MM.1S (cell line): Measurements from ENCODE around the gene PHTF1.
"Not testable (repeated sequence)": the region's sequence is repeated elsewhere in the genome, so short reads cannot be mapped to it uniquely, and the experiment has no call there.

Experiments used
- DNase-seq: peaks from one replicate; pipeline ENCODE4 v3.0.0-alpha.2; 2015
- H2AFZ ChIP-seq: fragments of 300-600 bp; sonication (generic); 2 replicates; pipeline ENCODE4 v1.6.0; 2016; ENCODE audit warnings: antibody characterized with exemption, low read length
- H3F3A ChIP-seq: fragments of 300-600 bp; sonication (generic); 2 replicates; pipeline ENCODE4 v1.6.1; 2016; ENCODE audit warnings: mild to moderate bottlenecking, antibody characterized with exemption, low read length, moderate library complexity, mixed read lengths; ENCODE audit not compliant: insufficient read depth
- H3K27ac ChIP-seq: fragments of 300-600 bp; sonication (generic); 2 replicates; pipeline ENCODE4 v1.5.1; 2016; ENCODE audit warnings: mild to moderate bottlenecking, low read length
- H3K27me3 ChIP-seq: fragments of 300-600 bp; sonication (generic); replicated peaks from 2 replicates; pipeline ENCODE4 v1.6.0; 2016; ENCODE audit warnings: low read length; ENCODE audit not compliant: insufficient read depth
- H3K36me3 ChIP-seq: fragments of 300-600 bp; sonication (generic); replicated peaks from 2 replicates; pipeline ENCODE4 v1.6.1; 2016; ENCODE audit warnings: mild to moderate bottlenecking, low read length, mixed read lengths; ENCODE audit not compliant: insufficient read depth
- H3K4me1 ChIP-seq: fragments of 300-600 bp; sonication (generic); 2 replicates; pipeline ENCODE4 v1.6.1; 2016; ENCODE audit warnings: low read length, mixed read lengths
- H3K4me2 ChIP-seq: fragments of 300-600 bp; sonication (generic); 2 replicates; pipeline ENCODE4 v1.6.0; 2016; ENCODE audit warnings: low read depth, low read length
- H3K4me3 ChIP-seq: fragments of 300-600 bp; sonication (generic); 2 replicates; pipeline ENCODE4 v1.5.1; 2016; ENCODE audit warnings: low read length, mixed read lengths
- H3K79me2 ChIP-seq: fragments of 300-600 bp; sonication (generic); 2 replicates; pipeline ENCODE4 v1.6.1; 2016; ENCODE audit warnings: mixed run types, low read length, mixed read lengths
- H3K9ac ChIP-seq: fragments of 300-600 bp; sonication (generic); 2 replicates; pipeline ENCODE4 v1.6.1; 2016; ENCODE audit warnings: low read length, mixed read lengths
- H3K9me2 ChIP-seq: fragments of 300-600 bp; sonication (generic); replicated peaks from 2 replicates; pipeline ENCODE4 v1.6.1; 2016; ENCODE audit warnings: mild to moderate bottlenecking, low read length, mixed read lengths; ENCODE audit not compliant: insufficient read depth
- H3K9me3 ChIP-seq: fragments of 300-600 bp; sonication (generic); replicated peaks from 2 replicates; pipeline ENCODE4 v1.6.1; 2016; ENCODE audit warnings: mild to moderate bottlenecking, low read length, mixed read lengths; ENCODE audit not compliant: insufficient read depth
- H4K20me1 ChIP-seq: fragments of 300-600 bp; sonication (generic); 2 replicates; pipeline ENCODE4 v1.6.1; 2016; ENCODE audit warnings: mild to moderate bottlenecking, low read length, moderate library complexity, mixed read lengths; ENCODE audit not compliant: insufficient read depth
- EZH2 ChIP-seq: fragments of 300-600 bp; sonication (generic); optimal IDR thresholded peaks from 2 replicates; pipeline ENCODE3; 2017; ENCODE audit warnings: low read depth, mild to moderate bottlenecking, antibody characterized with exemption, low read length, mixed read lengths
- EZH2phosphoT487 ChIP-seq: fragments of 300-600 bp; sonication (generic); IDR thresholded peaks from 2 replicates; pipeline ENCODE4 v1.6.1; 2018; ENCODE audit warnings: antibody characterized with exemption, low read length
- TF ChIP-seq, protein P1 (sequence below): fragments of 300-600 bp; sonication (generic); IDR thresholded peaks from 2 replicates; pipeline ENCODE4 v1.5.1; 2016; ENCODE audit warnings: antibody characterized with exemption, low read length, mixed read lengths

PHTF1 gene

DNA sequence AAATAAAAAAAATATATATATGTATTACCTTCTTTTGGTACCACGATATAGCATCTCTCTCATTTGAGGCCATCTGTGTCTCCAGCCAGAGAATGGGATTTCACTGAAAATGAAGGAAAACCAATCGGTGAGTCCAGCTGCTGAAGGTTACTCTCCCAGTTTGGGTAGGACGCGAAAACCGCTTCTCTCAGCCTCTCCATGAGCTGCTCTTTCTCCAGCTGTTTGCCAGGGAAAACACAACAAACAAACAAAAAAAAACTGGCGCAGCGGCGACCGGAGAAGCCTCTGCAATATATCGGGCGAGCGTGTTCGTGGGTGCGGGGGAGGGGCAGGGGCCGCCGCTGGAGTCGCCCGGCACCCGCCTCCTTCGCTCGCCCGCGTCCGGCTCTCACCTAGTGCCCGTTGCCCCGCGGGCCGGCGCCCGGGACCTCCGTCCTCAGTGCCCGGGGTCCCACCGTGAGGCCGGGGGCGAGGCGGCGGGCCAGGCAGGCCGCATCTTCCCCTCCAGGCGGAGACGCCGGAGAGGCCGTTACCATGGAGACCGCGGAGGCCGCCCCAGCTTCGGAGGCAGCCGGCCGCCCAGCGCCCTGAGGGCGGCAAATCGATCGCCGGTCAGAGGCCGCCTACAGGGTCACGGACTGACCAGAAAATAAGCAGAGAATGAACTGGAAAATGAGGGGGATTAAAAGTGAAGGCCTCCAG, 504 bp downstream of the PHTF1 start:
- peak; percentile 42 for DNase-seq
- peaks cover 31% of the 10 kb centered on the region for H3K79me2 ChIP-seq
- no peaks in the 10 kb centered on the region for H3K27me3 ChIP-seq
- H3F3A ChIP-seq = peaks cover 13% of the 10 kb centered on the region; the same call in 1 of the 2 replicates
- H2AFZ ChIP-seq = peak overlapping the region; percentile 71
- H3K4me1 ChIP-seq = no peaks in the 10 kb centered on the region
- no peaks in the 10 kb centered on the region for H3K9me2 ChIP-seq
- peak overlapping the region; percentile 64 for H3K4me3 ChIP-seq
- peak overlapping the region; percentile 82 for H3K9ac ChIP-seq
- H3K36me3 ChIP-seq = no peaks in the 10 kb centered on the region
- H4K20me1 ChIP-seq = no peaks in the 10 kb centered on the region
- H3K9me3 ChIP-seq = no peaks in the 10 kb centered on the region
- peak overlapping the region; percentile 76; the same call in 1 of the 2 replicates for H3K4me2 ChIP-seq
- H3K27ac ChIP-seq = peak overlapping the region; percentile 78; the same call in 1 of the 2 replicates
- no peak for TF ChIP-seq EZH2
- no peak for TF ChIP-seq EZH2phosphoT487

DNA sequence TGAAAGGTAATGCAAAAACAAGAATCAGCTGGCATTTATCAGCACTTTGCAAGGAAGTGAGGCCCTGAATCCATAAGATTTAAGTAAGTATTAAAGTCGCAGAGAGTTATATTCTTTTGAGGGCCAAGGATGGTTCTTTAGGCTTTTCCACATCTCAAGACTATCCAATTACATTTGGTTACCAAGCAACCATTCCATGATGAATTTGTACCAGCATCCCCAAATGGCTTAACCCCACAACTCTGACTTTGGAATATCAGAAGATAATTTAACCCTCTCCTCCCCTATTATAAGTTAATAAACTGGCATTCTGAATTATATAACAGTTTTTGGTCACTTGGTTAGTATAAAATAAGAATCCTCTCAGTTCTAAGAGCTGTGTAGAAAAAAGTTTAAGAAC, 2.8 kb downstream of the PHTF1 start:
- Histone ChIP-seq H3K79me2 (peaks cover 31% of the 10 kb centered on the region), H3K4me1 (no peaks in the 10 kb centered on the region), H3K9me2 (no peaks in the 10 kb centered on the region), H3K27ac (no peak overlapping the region), H3K36me3 (no peaks in the 10 kb centered on the region), H3K4me3 (no peak overlapping the region), H2AFZ (no peak overlapping the region), H3K4me2 (no peak overlapping the region), H3K27me3 (no peaks in the 10 kb centered on the region), H3K9ac (no peak overlapping the region), H4K20me1 (no peaks in the 10 kb centered on the region), H3F3A (peaks cover 13% of the 10 kb centered on the region; the same call in 1 of the 2 replicates), H3K9me3 (no peaks in the 10 kb centered on the region)
- TF ChIP-seq EZH2 (no peak), EZH2phosphoT487 (no peak)
- TF ChIP-seq, protein P1, sequence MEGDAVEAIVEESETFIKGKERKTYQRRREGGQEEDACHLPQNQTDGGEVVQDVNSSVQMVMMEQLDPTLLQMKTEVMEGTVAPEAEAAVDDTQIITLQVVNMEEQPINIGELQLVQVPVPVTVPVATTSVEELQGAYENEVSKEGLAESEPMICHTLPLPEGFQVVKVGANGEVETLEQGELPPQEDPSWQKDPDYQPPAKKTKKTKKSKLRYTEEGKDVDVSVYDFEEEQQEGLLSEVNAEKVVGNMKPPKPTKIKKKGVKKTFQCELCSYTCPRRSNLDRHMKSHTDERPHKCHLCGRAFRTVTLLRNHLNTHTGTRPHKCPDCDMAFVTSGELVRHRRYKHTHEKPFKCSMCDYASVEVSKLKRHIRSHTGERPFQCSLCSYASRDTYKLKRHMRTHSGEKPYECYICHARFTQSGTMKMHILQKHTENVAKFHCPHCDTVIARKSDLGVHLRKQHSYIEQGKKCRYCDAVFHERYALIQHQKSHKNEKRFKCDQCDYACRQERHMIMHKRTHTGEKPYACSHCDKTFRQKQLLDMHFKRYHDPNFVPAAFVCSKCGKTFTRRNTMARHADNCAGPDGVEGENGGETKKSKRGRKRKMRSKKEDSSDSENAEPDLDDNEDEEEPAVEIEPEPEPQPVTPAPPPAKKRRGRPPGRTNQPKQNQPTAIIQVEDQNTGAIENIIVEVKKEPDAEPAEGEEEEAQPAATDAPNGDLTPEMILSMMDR = no peak
- DNase-seq = no peak

DNA sequence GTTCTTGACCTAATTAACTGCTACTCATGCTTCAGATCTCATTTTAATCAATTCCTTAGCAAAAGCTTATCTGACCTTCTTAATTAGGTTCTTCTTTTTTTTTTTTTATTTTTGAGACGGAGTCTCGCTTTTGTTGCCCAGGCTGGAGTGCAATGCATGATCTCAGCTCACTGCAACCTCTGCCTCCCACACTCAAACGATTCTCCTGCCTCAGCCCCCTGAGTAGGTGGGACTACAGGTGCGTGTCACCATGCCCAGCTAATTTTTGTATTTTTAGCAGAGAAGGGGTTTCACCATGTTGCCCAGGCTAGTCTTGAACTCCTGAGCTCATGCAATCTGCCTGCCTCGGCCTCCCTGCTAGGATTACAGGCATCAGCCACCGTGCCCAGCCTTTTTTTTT, 6.0 kb downstream of the PHTF1 start:
- H3K9me2 ChIP-seq, H3K9me3 ChIP-seq, H3K4me1 ChIP-seq, H3K27me3 ChIP-seq, H3F3A ChIP-seq, H3K4me2 ChIP-seq, H3K27ac ChIP-seq, H3K4me3 ChIP-seq, H4K20me1 ChIP-seq, H3K9ac ChIP-seq, H2AFZ ChIP-seq, DNase-seq, H3K36me3 ChIP-seq: not testable (repeated sequence)
- peaks cover 26% of the 10 kb centered on the region for H3K79me2 ChIP-seq

DNA sequence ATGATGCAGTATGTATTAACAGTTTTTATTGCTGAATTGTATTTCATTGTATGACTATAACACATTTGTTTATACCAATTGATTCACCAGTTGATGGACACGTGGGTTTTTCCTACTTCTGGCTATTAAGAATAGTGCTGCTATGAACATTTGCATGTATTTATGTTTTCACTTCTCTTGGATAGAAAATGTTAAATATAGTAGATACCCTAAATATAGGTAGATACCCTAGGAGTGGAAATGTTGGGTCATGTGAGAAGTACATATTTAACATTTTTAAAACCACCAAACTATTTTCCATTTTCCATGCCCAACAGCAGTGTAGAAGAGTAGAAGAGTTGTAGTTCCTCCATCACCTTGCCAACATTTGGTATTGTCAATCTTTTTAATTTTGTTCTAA, 7.8 kb downstream of the PHTF1 start:
- DNase-seq = no peak
- Histone ChIP-seq H3F3A (no peaks in the 10 kb centered on the region), H3K9me2 (no peaks in the 10 kb centered on the region), H3K36me3 (no peaks in the 10 kb centered on the region), H3K4me2 (no peak overlapping the region), H4K20me1 (no peaks in the 10 kb centered on the region), H2AFZ (no peak overlapping the region), H3K27ac (no peak overlapping the region), H3K4me1 (no peaks in the 10 kb centered on the region), H3K9ac (no peak overlapping the region), H3K79me2 (peaks cover 11% of the 10 kb centered on the region), H3K4me3 (no peak overlapping the region), H3K27me3 (no peaks in the 10 kb centered on the region), H3K9me3 (no peaks in the 10 kb centered on the region)
- TF ChIP-seq, protein P1 = no peak
- TF ChIP-seq EZH2 (no peak), EZH2phosphoT487 (no peak)
